GM12891 (cell line): ENCODE results near the gene BICC1.

Experiments used
- POLR2A ChIP-seq: IDR thresholded peaks from 2 replicates; pipeline ENCODE4 v1.6.1; 2011; ENCODE audit warnings: low read depth, low read length, control low read depth
- POLR2AphosphoS5 ChIP-seq: IDR thresholded peaks from 2 replicates; pipeline ENCODE4 v1.6.1; 2011; ENCODE audit warnings: low read depth, low read length, control low read depth
- POU2F2 ChIP-seq: IDR thresholded peaks from 2 replicates; pipeline ENCODE4 v1.6.1; 2011; ENCODE audit warnings: low read depth, mild to moderate bottlenecking, control low read depth, low read length, moderate library complexity

DNA sequence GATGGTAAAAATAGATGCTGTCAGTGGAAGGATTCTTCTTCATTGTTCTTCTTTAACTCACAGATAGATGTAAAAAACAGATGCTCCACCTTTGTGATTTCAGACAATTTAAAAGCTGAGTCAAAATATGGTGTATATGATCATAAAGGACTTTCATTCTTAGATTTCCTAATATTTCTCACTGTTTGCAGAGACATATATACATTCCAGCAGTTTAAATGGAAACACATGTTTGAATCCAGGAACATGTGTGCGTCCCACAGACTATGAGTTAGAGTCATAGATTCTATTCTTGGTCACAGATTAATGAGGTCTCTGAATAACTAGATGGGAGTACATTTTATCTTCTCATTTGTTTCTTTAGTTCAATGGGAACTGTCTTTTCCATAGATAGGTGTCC is 109.6 kb downstream of the BICC1 start:
- TF ChIP-seq POLR2A (no peak), POLR2AphosphoS5 (no peak), POU2F2 (no peak)
